Gastroesophageal sphincter (tissue), 4 donors: Measurements from ENCODE around the gene PARD6G. TPM values are rescaled to one million over a fixed set of nuclear protein-coding genes. Genes with fewer than 3 reads are reported as not detected.
A peak's percentile ranks its signal among the peaks of the same experiment; 100 is the strongest.

Experiments used
- ATAC-seq: fragments of 150-250 bp; one replicate; pipeline ENCODE4 v1.9.1; 2016; ENCODE audit warnings: mild to moderate bottlenecking, moderate library complexity
- H3K27ac ChIP-seq, 4 donors: fragments of 200-600 bp; sonication (generic) in 3 of 4; 1 replicate in 3 of 4; 2 replicates in 1 of 4; pipeline ENCODE4 v1.5.1; 2016 to 2019
- H3K27me3 ChIP-seq: fragments of 200-600 bp; sonication (generic); one replicate; pipeline ENCODE4 v1.5.1; 2019
- H3K36me3 ChIP-seq, 2 donors: fragments of 200-600 bp; sonication (generic); one replicate each; pipeline ENCODE4 v1.5.1; 2019; ENCODE audit warnings: control low read depth in 1 of 2
- H3K4me1 ChIP-seq, 3 donors: fragments of 200-600 bp; sonication (generic); 1 replicate in 2 of 3; 2 replicates in 1 of 3; pipeline ENCODE4 v1.5.1; 2016 to 2019; ENCODE audit warnings: control low read depth in 2 of 3
- H3K4me3 ChIP-seq, 2 donors: fragments of 200-600 bp; sonication (generic); one replicate each; pipeline ENCODE4 v1.5.1; 2019; ENCODE audit warnings: mild to moderate bottlenecking in 1 of 2, moderate library complexity in 1 of 2
- H3K9me3 ChIP-seq, 3 donors: fragments of 200-600 bp; sonication (generic); one replicate each; pipeline ENCODE4 v1.5.1; 2017 to 2019; ENCODE audit warnings: control low read depth in 2 of 3
- EP300 ChIP-seq: sonication (generic); formaldehyde crosslinking; IDR thresholded peaks from one replicate; pipeline ENCODE4 v1.6.1; 2017; ENCODE audit warnings: antibody characterized with exemption, mild to moderate bottlenecking
- POLR2A ChIP-seq, 2 donors: fragments of 450-650 bp; IDR thresholded peaks; one replicate each; pipeline ENCODE4 v1.6.1; 2017; ENCODE audit warnings: antibody characterized with exemption in 2 of 2, mild to moderate bottlenecking in 2 of 2, moderate library complexity in 1 of 2
- POLR2AphosphoS5 ChIP-seq: sonication (generic); formaldehyde crosslinking; IDR thresholded peaks from one replicate; pipeline ENCODE4 v1.6.1; 2017; ENCODE audit warnings: antibody characterized with exemption
- WGBS, 2 donors: methylation state at CpG; one replicate each; pipeline ENCODE4 v1.1.5; 2018; ENCODE audit warnings: low coverage in 1 of 2; 5-methylcytosine and 5-hydroxymethylcytosine counted together
- total RNA-seq, 4 donors: library from RNA; depleted of rRNA; stranded (reverse); fragments of >200 nt; gene quantifications; one replicate each; pipeline ENCODE4 v1.1.0, GENCODE V29; 2016
- TF ChIP-seq, protein P1 (sequence below), 4 experiments: fragments of 200-600 bp in 2 of 4; fragments of 450-650 bp in 2 of 4; sonication (generic) in 1 of 4; IDR thresholded peaks; one replicate each; pipeline ENCODE4 v1.5.1; 2017 to 2019; ENCODE audit warnings: antibody characterized with exemption in 4 of 4, mild to moderate bottlenecking in 2 of 4, moderate library complexity in 2 of 4

PARD6G gene
- total RNA-seq, 4 donors from 2014 or later = 3.7 to 14.0 (median 8.6) TPM

GRCh38 chr18:80172056-80172455 is 75.3 kb downstream of the PARD6G start:
- Histone ChIP-seq H3K27me3 (no peaks in the 10 kb centered on the region), H3K27ac (peak overlapping the region in 1 of 4 donors; percentile 48), H3K4me3 (no peak overlapping the region), H3K9me3 (no peaks in the 10 kb centered on the region), H3K36me3 (no peaks in the 10 kb centered on the region), H3K4me1 (peaks cover 0 to 16% (median 0%) of the 10 kb centered on the region in 3 donors)
- WGBS, 2 donors = 79 to 80% methylated on average over 4 of the region's 4 CpGs
- no peak for ATAC-seq
- no peak for TF ChIP-seq EP300
- TF ChIP-seq POLR2A (IDR thresholded peaks at IDR 0.05) = no peak
- TF ChIP-seq POLR2AphosphoS5 = no peak
- TF ChIP-seq, protein P1, sequence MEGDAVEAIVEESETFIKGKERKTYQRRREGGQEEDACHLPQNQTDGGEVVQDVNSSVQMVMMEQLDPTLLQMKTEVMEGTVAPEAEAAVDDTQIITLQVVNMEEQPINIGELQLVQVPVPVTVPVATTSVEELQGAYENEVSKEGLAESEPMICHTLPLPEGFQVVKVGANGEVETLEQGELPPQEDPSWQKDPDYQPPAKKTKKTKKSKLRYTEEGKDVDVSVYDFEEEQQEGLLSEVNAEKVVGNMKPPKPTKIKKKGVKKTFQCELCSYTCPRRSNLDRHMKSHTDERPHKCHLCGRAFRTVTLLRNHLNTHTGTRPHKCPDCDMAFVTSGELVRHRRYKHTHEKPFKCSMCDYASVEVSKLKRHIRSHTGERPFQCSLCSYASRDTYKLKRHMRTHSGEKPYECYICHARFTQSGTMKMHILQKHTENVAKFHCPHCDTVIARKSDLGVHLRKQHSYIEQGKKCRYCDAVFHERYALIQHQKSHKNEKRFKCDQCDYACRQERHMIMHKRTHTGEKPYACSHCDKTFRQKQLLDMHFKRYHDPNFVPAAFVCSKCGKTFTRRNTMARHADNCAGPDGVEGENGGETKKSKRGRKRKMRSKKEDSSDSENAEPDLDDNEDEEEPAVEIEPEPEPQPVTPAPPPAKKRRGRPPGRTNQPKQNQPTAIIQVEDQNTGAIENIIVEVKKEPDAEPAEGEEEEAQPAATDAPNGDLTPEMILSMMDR (IDR thresholded peaks at IDR 0.05) = no peak

- Histone ChIP-seq H3K9me3 (no peaks in the 10 kb centered on the region), H3K36me3 (no peaks in the 10 kb centered on the region), H3K27ac (peak overlapping the region in 3 of 4 donors; percentile 5 to 48 (median 8)), H3K4me3 (peak overlapping the region; percentile 2 to 37), H3K27me3 (no peaks in the 10 kb centered on the region), H3K4me1 (peaks cover 0 to 16% (median 0%) of the 10 kb centered on the region in 3 donors)
- WGBS, 2 donors = 13 to 16% methylated on average over 22 to 23 of the region's 23 CpGs
- TF ChIP-seq POLR2A (IDR thresholded peaks at IDR 0.05) = no peak
- TF ChIP-seq, protein P1 (IDR thresholded peaks at IDR 0.05) = peak in 3 of 4 experiments; percentile 80 to 90 (median 86)
- ATAC-seq = peak; percentile 76
Measured at GRCh38 chr18:80171054-80171872, 76.1 kb downstream of the PARD6G start.

- H3K4me1 ChIP-seq = peaks cover 0 to 16% (median 0%) of the 10 kb centered on the region in 3 donors
- H3K9me3 ChIP-seq = no peaks in the 10 kb centered on the region
- H3K27me3 ChIP-seq = no peaks in the 10 kb centered on the region
- TF ChIP-seq POLR2AphosphoS5 (no peak), EP300 (no peak)
- TF ChIP-seq, protein P1 (IDR thresholded peaks at IDR 0.05) = no peak
- WGBS, 2 donors = 56 to 68% methylated on average over 2 to 5 of the region's 7 CpGs
- H3K27ac ChIP-seq = peak overlapping the region in 1 of 4 donors; percentile 48
- no peaks in the 10 kb centered on the region for H3K36me3 ChIP-seq
- H3K4me3 ChIP-seq = peak overlapping the region in 1 of 2 donors; percentile 37
- ATAC-seq = no peak
Measured at GRCh38 chr18:80170395-80171053, 76.8 kb downstream of the PARD6G start.

DNA sequence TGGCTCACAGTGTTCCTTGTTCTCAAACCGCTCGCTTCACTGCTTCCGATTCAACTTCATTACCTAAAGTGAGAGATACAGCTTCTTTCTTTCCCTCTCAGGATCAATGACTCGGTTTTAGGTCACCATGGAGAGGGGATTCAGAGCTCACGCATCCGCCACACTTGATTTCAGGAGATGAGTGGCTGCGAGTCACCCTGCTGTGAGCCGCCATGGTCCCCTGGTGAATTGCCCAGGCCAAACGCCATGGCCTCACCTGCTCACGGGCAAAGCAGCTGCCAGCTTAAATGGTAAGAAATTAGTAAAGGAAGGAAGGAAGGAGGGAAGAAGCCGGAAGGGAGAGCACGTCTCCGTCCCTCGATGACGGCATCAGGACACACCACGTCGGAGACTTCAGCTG is 77.7 kb downstream of the PARD6G start:
- Histone ChIP-seq H3K36me3 (no peaks in the 10 kb centered on the region), H3K9me3 (peaks cover 0 to 6% (median 0%) of the 10 kb centered on the region in 3 donors), H3K4me1 (peaks cover 0 to 16% (median 0%) of the 10 kb centered on the region in 3 donors), H3K4me3 (no peak overlapping the region), H3K27me3 (no peaks in the 10 kb centered on the region), H3K27ac (no peak overlapping the region)
- no peak for ATAC-seq
- TF ChIP-seq POLR2A (IDR thresholded peaks at IDR 0.05) = no peak
- TF ChIP-seq POLR2AphosphoS5 = no peak
- TF ChIP-seq, protein P1 (IDR thresholded peaks at IDR 0.05) = no peak
- no peak for TF ChIP-seq EP300
- WGBS, 2 donors = 93 to 98% methylated on average over 3 to 14 of the region's 17 CpGs
